Effector CD4-positive, alpha-beta T cell (primary cell): Measurements from ENCODE around the gene LPA.
A peak's percentile ranks its signal among the peaks of the same experiment; 100 is the strongest.
"Not testable (repeated sequence)": the region's sequence is repeated elsewhere in the genome, so short reads cannot be mapped to it uniquely, and the experiment has no call there.

Experiments used
- DNase-seq: peaks from one replicate; pipeline ENCODE4 v3.0.0-alpha.2; 2020

LPA gene

DNA sequence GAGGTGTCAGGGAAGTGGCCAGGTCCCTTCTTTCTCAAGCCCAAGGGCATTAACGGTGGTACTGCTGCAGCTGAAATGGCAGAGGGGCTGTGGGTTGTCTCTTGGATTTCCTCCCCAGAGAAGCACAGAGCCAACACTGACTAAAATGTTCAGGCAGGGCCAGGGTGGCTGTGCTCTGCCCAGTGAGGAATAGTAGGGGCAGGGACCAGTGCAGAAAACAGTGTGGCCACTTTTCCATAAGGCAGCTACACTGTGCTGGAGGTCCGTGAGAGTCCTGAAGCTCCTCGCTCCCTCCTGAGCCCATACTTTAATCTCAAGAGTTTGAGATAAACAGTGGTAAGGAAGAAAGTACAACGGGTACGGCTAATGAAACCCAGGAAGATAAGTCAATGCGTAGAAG, 4.5 kb downstream of the LPA start:
- DNase-seq = no peak

DNA sequence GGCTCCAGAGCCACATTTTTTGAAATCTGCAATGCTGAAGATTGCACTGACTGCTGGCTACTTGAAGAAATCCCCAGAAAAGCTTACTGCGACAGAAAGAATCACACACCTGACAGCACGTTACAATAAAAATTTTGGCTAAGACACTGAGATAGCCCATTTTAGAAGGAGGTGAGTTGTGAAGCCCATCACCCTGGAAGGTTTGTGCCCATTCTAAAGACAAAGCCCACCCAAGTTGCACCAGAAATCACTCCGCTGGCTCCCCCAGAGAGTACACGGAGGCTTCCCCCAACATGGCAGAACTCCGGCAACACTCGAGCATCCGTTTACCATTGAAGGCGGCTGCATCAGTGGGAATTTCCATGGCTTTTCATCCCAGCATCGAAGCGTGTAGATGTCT, 29.4 kb downstream of the LPA start:
- no peak for DNase-seq

DNA sequence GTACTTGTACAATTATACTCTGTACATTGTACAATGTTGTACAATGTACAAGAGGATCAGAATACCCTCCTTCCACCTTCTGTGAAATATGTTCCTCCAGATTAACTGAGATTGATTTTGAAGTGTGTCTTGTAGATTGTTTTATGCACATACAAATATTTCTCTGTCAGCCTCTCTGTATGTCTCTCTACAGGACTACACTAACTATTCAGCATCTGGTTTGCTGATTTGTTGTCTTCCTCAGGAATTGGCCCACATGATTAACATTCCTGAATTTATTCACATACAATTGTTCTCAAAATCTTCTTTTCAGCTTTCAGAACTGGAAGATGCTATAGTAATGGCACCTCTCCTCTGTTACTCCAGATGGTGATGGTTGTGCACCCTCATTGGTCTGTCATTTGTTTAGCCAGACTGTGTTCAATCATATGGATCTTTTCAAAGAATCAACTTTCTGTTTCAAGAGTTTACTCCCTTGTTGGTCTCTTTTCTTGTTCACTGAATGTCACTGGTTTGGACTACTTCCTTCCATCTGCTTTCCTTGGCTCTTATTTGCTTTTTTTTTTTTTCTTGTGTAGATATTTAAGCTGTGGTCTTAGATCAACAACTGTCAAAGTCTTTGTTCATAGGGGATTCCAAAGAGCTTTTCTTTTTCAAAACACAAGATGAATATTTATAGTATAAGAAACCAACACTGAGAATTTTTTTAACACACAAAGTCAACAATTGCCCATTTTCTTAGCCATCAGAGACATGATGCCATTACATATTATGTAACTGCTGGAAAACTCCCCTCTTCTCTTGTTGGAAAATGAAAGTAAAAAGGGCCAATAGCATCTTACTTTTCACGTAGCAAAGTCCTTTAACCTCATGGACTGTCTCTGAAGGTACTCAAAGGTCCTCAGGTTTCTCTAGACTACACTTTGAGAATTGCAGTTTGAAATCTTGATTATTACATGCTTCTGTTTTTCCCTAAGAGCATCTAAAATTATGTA, 67.9 kb downstream of the LPA start:
- no peak for DNase-seq

GRCh38 chr6:160595297-160595696, 68.8 kb downstream of the LPA start:
- not testable (repeated sequence) for DNase-seq

DNA sequence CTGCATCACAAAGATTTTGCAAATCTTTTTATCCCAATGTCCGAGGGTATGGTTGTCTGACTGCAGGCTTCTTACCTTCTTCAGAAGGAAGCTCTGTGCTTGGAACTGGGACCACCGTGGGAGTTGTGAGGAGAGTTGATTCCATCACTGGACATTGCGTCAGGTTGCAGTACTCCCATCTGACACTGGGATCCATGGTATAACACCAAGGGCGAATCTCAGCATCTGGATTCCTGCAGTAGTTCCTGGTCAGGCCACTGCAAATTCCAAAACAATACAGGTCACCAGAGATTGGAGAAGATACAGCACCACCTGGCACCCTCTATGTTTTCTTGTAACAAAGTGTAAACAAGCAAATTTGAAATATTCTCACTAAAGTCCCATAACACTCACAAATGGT, 77.7 kb downstream of the LPA start:
- DNase-seq = no peak

DNA sequence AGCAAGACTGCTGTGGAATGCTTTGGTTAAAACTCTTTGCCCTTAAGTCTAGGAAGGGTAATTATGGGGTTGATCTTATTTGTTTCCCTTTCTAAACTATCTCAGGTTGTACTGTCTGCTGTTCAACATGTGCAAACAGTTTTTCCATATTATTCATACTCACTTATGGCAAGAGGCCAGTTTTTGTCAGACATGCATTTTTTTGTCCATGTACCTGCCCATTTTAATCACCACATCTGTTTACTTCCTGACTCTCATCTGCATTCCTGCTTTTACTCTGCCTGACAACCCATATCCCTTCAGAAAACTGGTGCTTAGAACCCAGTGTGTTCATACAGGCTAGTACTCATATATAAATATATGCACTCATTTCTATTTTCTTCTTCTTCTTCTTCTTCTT, 80.3 kb downstream of the LPA start:
- no peak for DNase-seq

GRCh38 chr6:160581406-160581805, 82.7 kb downstream of the LPA start:
- no peak for DNase-seq

- not testable (repeated sequence) for DNase-seq
Measured at GRCh38 chr6:160578515-160578914, 85.6 kb downstream of the LPA start.

DNA sequence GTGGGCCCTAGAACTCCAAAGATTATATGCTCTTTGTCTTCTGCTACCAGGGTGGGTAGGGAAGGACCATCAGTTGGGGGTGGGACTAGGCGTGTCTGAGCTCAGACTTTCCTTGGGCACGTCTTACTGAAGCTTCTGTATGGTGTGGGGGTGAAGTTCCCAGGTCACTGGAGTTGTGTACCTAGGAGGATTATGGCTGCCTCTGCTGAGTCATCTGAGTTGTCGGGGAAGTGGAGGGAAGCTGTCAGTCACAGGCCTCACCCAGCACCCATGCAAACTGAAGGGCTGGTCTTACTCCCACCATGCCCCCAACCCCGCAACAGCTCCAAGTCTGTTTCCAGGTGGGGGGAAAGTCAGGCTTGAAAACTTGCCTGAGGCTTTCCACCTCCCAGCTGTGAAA, 90.1 kb downstream of the LPA start:
- DNase-seq = no peak

- not testable (repeated sequence) for DNase-seq
Measured at GRCh38 chr6:160571201-160571600, 92.9 kb downstream of the LPA start.

DNA sequence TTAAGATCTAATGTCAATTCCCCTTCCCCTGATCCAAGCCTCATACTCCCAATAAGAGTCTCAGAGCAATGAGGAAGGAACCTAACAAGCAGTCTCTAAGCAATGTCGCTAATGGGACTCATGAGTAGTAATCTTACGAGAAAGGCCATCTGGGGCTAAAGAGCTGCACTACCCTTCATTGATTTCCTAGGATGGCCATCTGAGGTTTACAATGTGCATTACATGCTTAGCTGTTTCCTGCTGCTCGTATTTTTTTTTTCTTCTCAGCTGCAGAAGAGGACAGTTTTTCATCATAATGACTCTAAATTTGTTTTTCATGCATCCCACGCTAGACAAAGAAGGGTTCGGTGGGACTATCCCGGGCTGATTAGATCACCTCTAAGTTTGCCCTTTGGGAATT, 119.3 kb downstream of the LPA start:
- no peak for DNase-seq

DNA sequence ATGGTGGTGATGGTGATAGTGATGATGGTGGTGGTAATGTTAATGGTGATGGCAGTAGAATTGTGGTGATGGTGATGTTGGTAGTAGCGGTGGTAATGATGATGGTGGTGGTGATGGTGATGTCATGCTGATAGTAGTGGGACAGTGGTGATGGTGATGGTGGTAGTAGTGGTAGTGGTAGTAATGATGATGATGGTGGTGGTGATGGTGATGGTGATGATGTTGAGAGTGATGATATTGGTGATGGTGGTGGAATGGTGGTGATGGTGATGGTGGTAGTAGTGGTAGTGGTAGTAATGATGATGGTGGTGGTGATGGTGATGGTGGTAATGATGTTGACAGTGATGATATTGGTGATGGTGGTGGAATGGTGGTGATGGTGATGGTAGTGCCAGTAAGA, 128.8 kb downstream of the LPA start:
- DNase-seq = no peak

GRCh38 chr6:160534050-160534696, 129.9 kb downstream of the LPA start:
- DNase-seq = peak; percentile 47

- DNase-seq = no peak
Measured at GRCh38 chr6:160532315-160532714, 131.8 kb downstream of the LPA start.

- DNase-seq = no peak
Measured at GRCh38 chr6:160531826-160532225, 132.2 kb downstream of the LPA start.

DNA sequence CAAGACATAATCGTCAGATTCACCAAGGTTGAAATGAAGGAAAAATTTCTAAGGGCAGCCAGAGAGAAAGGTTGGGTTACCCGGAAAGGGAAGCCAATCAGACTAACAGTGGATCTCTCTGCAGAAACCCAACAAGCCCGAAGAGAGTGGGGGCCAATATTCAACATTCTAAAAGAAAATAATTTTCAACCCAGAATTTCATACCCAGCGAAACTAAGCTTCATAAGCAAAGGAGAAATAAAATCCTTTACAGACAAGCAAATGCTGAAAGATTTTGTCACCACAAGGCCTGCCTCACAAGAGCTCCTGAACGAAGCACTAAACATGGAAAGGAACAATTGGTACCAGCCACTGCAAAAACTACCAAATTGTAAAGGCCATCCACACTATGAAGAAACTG, 134.6 kb downstream of the LPA start:
- not testable (repeated sequence) for DNase-seq

GRCh38 chr6:160523223-160523622, 140.9 kb downstream of the LPA start:
- no peak for DNase-seq

DNA sequence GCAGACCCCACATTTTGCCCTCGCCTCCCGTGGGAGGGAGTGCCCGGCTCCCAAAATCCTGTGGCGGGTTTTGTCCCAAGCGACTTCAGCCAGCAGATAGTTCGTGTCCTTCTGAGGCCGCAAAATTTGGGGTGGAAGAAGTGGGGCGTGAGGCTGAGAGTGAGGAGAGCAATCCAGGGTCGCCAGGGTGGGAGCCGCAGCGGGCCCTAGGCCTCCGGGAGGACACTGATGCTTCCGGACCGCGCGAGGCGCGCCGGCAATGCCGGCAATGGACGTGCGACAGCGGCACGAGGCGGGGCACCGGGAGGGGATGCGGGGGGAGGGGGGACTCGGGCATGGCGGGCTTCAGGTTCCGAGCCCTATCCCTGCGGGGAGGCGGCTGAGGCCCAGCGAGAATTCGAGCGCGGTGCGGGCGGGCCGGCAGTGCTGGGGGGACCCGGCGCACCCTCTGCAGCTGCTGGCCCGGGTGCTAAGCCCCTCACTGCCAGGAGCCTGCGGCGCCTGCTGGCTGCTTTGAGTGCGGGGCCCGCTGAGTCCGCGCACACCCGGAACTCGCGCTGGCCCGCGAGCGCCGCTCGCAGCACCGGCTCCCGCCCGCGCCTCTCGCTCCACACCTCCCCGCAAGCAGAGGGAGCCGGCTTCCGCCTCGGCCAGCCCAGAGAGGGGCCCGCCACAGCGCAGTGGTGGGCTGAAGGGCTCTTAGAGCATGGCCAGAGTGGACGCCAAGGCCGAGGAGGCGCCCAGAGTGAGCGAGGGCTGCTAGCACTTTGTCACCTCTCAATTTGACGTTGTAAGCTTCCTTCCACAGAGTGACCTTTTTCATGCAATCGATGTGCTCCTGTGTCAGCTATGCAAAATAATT, 143.8 kb downstream of the LPA start:
- DNase-seq = peak; percentile 38

DNA sequence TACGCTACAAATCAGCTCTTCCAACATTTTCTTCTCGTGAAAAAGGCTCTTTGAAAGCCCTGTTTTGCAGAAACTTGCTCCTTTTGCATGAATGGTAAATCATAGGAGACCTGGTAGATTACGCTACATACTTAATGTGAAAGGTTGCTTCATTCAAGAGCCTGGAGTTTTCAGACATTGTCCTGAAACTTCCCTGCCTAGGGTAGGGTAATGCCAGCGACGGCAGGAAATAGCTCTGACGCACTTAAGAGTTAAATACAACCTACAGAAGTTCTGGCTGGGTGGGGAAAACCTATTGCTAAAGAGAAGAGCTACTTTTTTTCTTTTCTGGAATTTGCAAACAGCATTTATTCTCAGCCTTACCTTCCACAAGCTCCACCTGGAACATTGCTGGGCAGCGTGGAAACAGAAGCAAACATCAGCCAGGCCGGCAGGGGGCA, 144.5 kb downstream of the LPA start:
- peak; percentile 69 for DNase-seq

DNA sequence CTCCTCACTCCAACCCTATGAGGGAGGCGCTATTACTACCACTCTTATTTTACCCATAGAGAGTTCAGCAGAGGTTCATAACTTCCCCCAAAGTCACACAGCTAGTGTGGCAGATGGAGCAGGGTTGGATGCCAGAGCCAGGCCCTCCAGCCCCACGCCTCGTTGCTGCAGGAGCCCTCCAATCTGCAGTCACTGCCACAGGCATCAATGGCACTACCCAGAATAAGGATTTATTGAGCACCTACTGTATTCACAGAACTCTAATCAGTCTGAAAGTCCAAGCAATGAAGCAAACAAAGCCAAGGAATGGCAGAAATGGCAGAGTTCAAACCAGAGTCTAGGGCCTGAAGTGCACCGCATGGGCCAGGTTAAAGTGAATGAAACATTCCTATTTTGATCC, 144.9 kb downstream of the LPA start:
- DNase-seq = no peak

GRCh38 chr6:160513836-160514235, 150.2 kb downstream of the LPA start:
- DNase-seq = no peak

- no peak for DNase-seq
Measured at GRCh38 chr6:160510976-160511617, 153.0 kb downstream of the LPA start.

DNA sequence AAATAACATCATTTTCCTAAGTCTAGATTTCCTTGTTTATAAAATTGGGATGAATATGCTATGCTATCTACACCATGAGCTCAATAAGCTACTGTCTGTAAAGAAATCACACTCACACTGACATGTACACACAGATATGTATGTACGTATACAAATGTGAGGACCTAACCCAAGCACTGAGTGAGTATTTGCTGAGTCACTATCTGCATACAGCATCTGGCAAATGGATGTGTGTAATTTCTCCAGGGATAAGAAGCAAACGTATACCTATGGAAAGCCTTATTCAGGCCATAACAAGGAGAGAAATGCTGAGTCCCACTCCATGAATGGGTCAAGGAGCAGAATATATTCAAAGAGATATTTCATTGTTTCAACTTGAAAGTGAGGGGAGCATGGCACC, 153.9 kb downstream of the LPA start:
- DNase-seq = no peak
